HEK293T (cell line): Measurements from ENCODE around the gene GULP1.

Source experiments
- CTCF ChIA-PET: fragments of 350-600 bp; formaldehyde crosslinking; extraction: SDS; loops from one replicate; lab custom pipeline; 2021; ENCODE audit warnings: antibody characterized with exemption, inconsistent platforms; lab: Yijun Ruan, JAX
- POLR2A ChIA-PET: fragments of 350-600 bp; formaldehyde crosslinking; extraction: SDS; loops from one replicate; lab custom pipeline; 2020; ENCODE audit warnings: antibody characterized with exemption, inconsistent platforms; lab: Yijun Ruan, JAX
- DNase-seq: peaks from one replicate; pipeline ENCODE4 v3.0.0; 2012; ENCODE audit warnings: mixed read lengths; ENCODE audit errors: extremely low spot score
- ARNT ChIP-seq: fragments of 450-650 bp; IDR thresholded peaks from 2 replicates; pipeline ENCODE4 v1.6.1; 2017; ENCODE audit warnings: mild to moderate bottlenecking
- BHLHE40 ChIP-seq: fragments of 450-650 bp; IDR thresholded peaks from 2 replicates; pipeline ENCODE4 v1.6.1; 2016; ENCODE audit warnings: mild to moderate bottlenecking, moderate library complexity, borderline replicate concordance
- CTBP1 ChIP-seq: fragments of 450-650 bp; IDR thresholded peaks from 2 replicates; pipeline ENCODE4 v1.6.1; 2016; ENCODE audit warnings: borderline replicate concordance
- ELF4 ChIP-seq: fragments of 450-650 bp; IDR thresholded peaks from 2 replicates; pipeline ENCODE4 v1.6.1; 2017; ENCODE audit warnings: antibody characterized with exemption
- FOXA1 ChIP-seq: fragments of 450-650 bp; IDR thresholded peaks from 2 replicates; pipeline ENCODE4 v1.6.1; 2016; ENCODE audit warnings: mild to moderate bottlenecking
- FOXK2 ChIP-seq: fragments of 450-650 bp; IDR thresholded peaks from 2 replicates; pipeline ENCODE4 v1.6.1; 2016; ENCODE audit warnings: mild to moderate bottlenecking
- FOXM1 ChIP-seq: fragments of 450-650 bp; IDR thresholded peaks from 2 replicates; pipeline ENCODE4 v1.6.1; 2017; ENCODE audit warnings: mild to moderate bottlenecking, borderline replicate concordance
- HDGF ChIP-seq: fragments of 450-650 bp; IDR thresholded peaks from 2 replicates; pipeline ENCODE4 v1.6.1; 2017; ENCODE audit warnings: antibody characterized with exemption, borderline replicate concordance
- L3MBTL2 ChIP-seq: fragments of 450-650 bp; conservative IDR thresholded peaks from 2 replicates; pipeline ENCODE4 v1.6.1; 2016; ENCODE audit warnings: mild to moderate bottlenecking
- LEF1 ChIP-seq: fragments of 450-650 bp; IDR thresholded peaks from 2 replicates; pipeline ENCODE4 v1.6.1; 2017; ENCODE audit warnings: mild to moderate bottlenecking, borderline replicate concordance
- NFRKB ChIP-seq: fragments of 450-650 bp; IDR thresholded peaks from 2 replicates; pipeline ENCODE4 v1.6.1; 2016; ENCODE audit warnings: mild to moderate bottlenecking, moderate library complexity
- PKNOX1 ChIP-seq: fragments of 450-650 bp; IDR thresholded peaks from 2 replicates; pipeline ENCODE4 v1.6.1; 2016
- SP1 ChIP-seq: fragments of 450-650 bp; IDR thresholded peaks from 2 replicates; pipeline ENCODE4 v1.6.1; 2017
- SUZ12 ChIP-seq: fragments of 450-650 bp; IDR thresholded peaks from 2 replicates; pipeline ENCODE4 v1.6.1; 2016; ENCODE audit warnings: mild to moderate bottlenecking
- TARDBP ChIP-seq: fragments of 450-650 bp; IDR thresholded peaks from 2 replicates; pipeline ENCODE4 v1.6.1; 2016
- ZNF384 ChIP-seq: fragments of 450-650 bp; IDR thresholded peaks from 2 replicates; pipeline ENCODE4 v1.6.1; 2016

The GULP1 gene

GRCh38 chr2:188415754-188416083 lies 124.0 kb downstream of the GULP1 start:
- CTCF ChIA-PET, result no interaction called here
- POLR2A ChIA-PET, result no interaction called here
- no peak for DNase-seq
- TF ChIP-seq ELF4 (no peak), PKNOX1 (no peak), NFRKB (no peak), HDGF (no peak), SUZ12 (no peak), L3MBTL2 (no peak), ZNF384 (no peak), ARNT (no peak), TARDBP (no peak), SP1 (no peak), FOXK2 (no peak), BHLHE40 (no peak), LEF1 (no peak)

GRCh38 chr2:188416367-188416766 lies 124.7 kb downstream of the GULP1 start:
- TF ChIP-seq PKNOX1, result no peak
- no peak for TF ChIP-seq ARNT
- TF ChIP-seq CTBP1, result no peak
- no peak for TF ChIP-seq TARDBP
- no peak for TF ChIP-seq ELF4
- TF ChIP-seq SP1, result no peak
- TF ChIP-seq NFRKB, result no peak
- no peak for TF ChIP-seq BHLHE40
- no peak for TF ChIP-seq FOXA1
- TF ChIP-seq ZNF384, result no peak
- TF ChIP-seq HDGF, result no peak
- no peak for TF ChIP-seq SUZ12
- TF ChIP-seq LEF1, result no peak
- no peak for TF ChIP-seq L3MBTL2
- TF ChIP-seq FOXM1, result no peak
- no peak for TF ChIP-seq FOXK2
- no peak for DNase-seq
- ChIA-PET POLR2A (no interaction called here), CTCF (no interaction called here)

- no peak for TF ChIP-seq HDGF
- TF ChIP-seq FOXM1, result no peak
- no peak for TF ChIP-seq SP1
- no peak for TF ChIP-seq PKNOX1
- no peak for TF ChIP-seq FOXA1
- TF ChIP-seq SUZ12, result no peak
- no peak for TF ChIP-seq LEF1
- TF ChIP-seq ZNF384, result no peak
- no peak for TF ChIP-seq ELF4
- TF ChIP-seq FOXK2, result no peak
- no peak for TF ChIP-seq NFRKB
- DNase-seq, result no peak
- CTCF ChIA-PET, result no interaction called here
- POLR2A ChIA-PET, result interaction anchor here (1.0 kb wide), 1 partner anchor 130 kb away, joined by 5 read pairs; no protein-coding TSS in a partner anchor
These were observed 131.1 kb downstream of the GULP1 start for GRCh38 chr2:188422726-188423125.

- TF ChIP-seq CTBP1, result no peak
- TF ChIP-seq BHLHE40, result no peak
- TF ChIP-seq FOXM1, result no peak
- no peak for TF ChIP-seq L3MBTL2
- no peak for TF ChIP-seq HDGF
- TF ChIP-seq FOXA1, result no peak
- no peak for TF ChIP-seq ELF4
- TF ChIP-seq LEF1, result no peak
- TF ChIP-seq TARDBP, result no peak
- no peak for TF ChIP-seq FOXK2
- no peak for TF ChIP-seq SUZ12
- TF ChIP-seq NFRKB, result no peak
- TF ChIP-seq ZNF384, result no peak
- TF ChIP-seq SP1, result no peak
- no peak for TF ChIP-seq PKNOX1
- TF ChIP-seq ARNT, result no peak
- POLR2A ChIA-PET, result no interaction called here
- CTCF ChIA-PET, result no interaction called here
- DNase-seq, result no peak
These were observed 133.6 kb downstream of the GULP1 start for GRCh38 chr2:188425266-188425665.

GRCh38 chr2:188426121-188426520 lies 134.4 kb downstream of the GULP1 start:
- DNase-seq, result no peak

More at GRCh38 chr2:188426121-188426520, 134.4 kb downstream of the GULP1 start:
- ChIA-PET POLR2A (no interaction called here), CTCF (no interaction called here)
- TF ChIP-seq L3MBTL2 (no peak), SUZ12 (no peak), ARNT (no peak), SP1 (no peak), FOXA1 (no peak), TARDBP (no peak), CTBP1 (no peak), NFRKB (no peak), HDGF (no peak), PKNOX1 (no peak), FOXK2 (no peak), BHLHE40 (no peak), ELF4 (no peak), ZNF384 (no peak), FOXM1 (no peak), LEF1 (no peak)
